GM19372 (cell line): Measurements from ENCODE around the gene ACR.
A peak's percentile ranks its signal among the peaks of the same experiment; 100 is the strongest.
"Not testable (repeated sequence)": the region's sequence is repeated elsewhere in the genome, so short reads cannot be mapped to it uniquely, and the experiment has no call there.

Source experiments
- ATAC-seq: cut with Tn5 transposase; IDR thresholded peaks from one replicate; pipeline ENCODE4 v1.9.1; 2021; ENCODE audit warnings: mild to moderate bottlenecking, low read depth, moderate library complexity; ENCODE audit not compliant: unreplicated experiment

ACR gene

GRCh38 chr22:50759597-50760341, 21.8 kb downstream of the ACR start:
- not testable (repeated sequence) for ATAC-seq

GRCh38 chr22:50761829-50762228, 23.8 kb downstream of the ACR start:
- ATAC-seq = not testable (repeated sequence)

- not testable (repeated sequence) for ATAC-seq
Measured at GRCh38 chr22:50764288-50764687, 26.3 kb downstream of the ACR start.

GRCh38 chr22:50775132-50775531, 37.1 kb downstream of the ACR start:
- ATAC-seq = not testable (repeated sequence)

GRCh38 chr22:50777631-50778030, 39.6 kb downstream of the ACR start:
- not testable (repeated sequence) for ATAC-seq

- not testable (repeated sequence) for ATAC-seq
Measured at GRCh38 chr22:50780244-50780643, 42.2 kb downstream of the ACR start.

- not testable (repeated sequence) for ATAC-seq
Measured at GRCh38 chr22:50782253-50782652, 44.2 kb downstream of the ACR start.

- peak; percentile 81 for ATAC-seq
Measured at GRCh38 chr22:50783033-50783879, 45.3 kb downstream of the ACR start, which contains the start of gene RABL2B. Gene RABL2B, minus strand, starts transcription at chr22:50783636. Its CDS starts 1,342 bp downstream, at chr22:50782294.

GRCh38 chr22:50783880-50784276, 45.9 kb downstream of the ACR start:
- ATAC-seq = not testable (repeated sequence)

GRCh38 chr22:50785289-50785688, 47.3 kb downstream of the ACR start:
- not testable (repeated sequence) for ATAC-seq

- not testable (repeated sequence) for ATAC-seq
Measured at GRCh38 chr22:50786936-50787335, 48.9 kb downstream of the ACR start.
